Cardiac muscle cell (in vitro differentiated cells and primary cell): ENCODE results near the gene EMILIN2. TPM values are rescaled to one million over a fixed set of nuclear protein-coding genes. Genes with fewer than 3 reads are reported as not detected.
A peak's percentile ranks its signal among the peaks of the same experiment; 100 is the strongest.

Experiments
- DNase-seq, 2 donors: peaks; one replicate each; pipeline versions ENCODE4 v3.0.0 to v3.0.0-alpha.2; 2010 to 2017; ENCODE audit warnings: low read depth in 1 of 2, low spot score in 1 of 2
- H3K27ac ChIP-seq: fragments of 200-600 bp; sonication (generic); 2 replicates; pipeline ENCODE4 v1.5.1; 2016
- H3K27me3 ChIP-seq: fragments of 200-600 bp; sonication (generic); 2 replicates; pipeline ENCODE4 v1.6.0; 2016; ENCODE audit warnings: control low read depth
- H3K36me3 ChIP-seq: fragments of 200-600 bp; sonication (generic); 2 replicates; pipeline ENCODE4 v1.5.1; 2016; ENCODE audit warnings: control low read depth
- H3K4me1 ChIP-seq: fragments of 200-600 bp; sonication (generic); 2 replicates; pipeline ENCODE4 v1.8.1; 2017; ENCODE audit warnings: low read depth, mild to moderate bottlenecking, mixed run types
- H3K4me3 ChIP-seq: fragments of 200-600 bp; sonication (generic); 2 replicates; pipeline ENCODE4 v1.5.1; 2016; ENCODE audit warnings: mild to moderate bottlenecking
- H3K9me3 ChIP-seq: fragments of 200-600 bp; sonication (generic); 2 replicates; pipeline ENCODE4 v1.5.1; 2017; ENCODE audit warnings: low read depth, mild to moderate bottlenecking, control low read depth
- polyA plus RNA-seq: library from polyadenylated mRNA; unstranded; fragments of >200 nt; fragmentation: Nextera tagmentation; extraction: Ambion mirVana; gene quantifications from 2 replicates; pipeline ENCODE4 v1.2.1, GENCODE V29; 2016
- total RNA-seq: library from RNA; depleted of rRNA; stranded (reverse); fragments of >200 nt; gene quantifications from 2 replicates; pipeline ENCODE4 v1.2.3, GENCODE V29; 2016
- TF ChIP-seq, protein P1 (sequence below): IDR thresholded peaks from 2 replicates; pipeline ENCODE4 v1.5.1; 2012; ENCODE audit warnings: low read depth, mild to moderate bottlenecking, low read length

Gene EMILIN2
- total and polyA plus RNA-seq, 2 experiments from 2014 or later = 96.8 to 134 TPM

DNA sequence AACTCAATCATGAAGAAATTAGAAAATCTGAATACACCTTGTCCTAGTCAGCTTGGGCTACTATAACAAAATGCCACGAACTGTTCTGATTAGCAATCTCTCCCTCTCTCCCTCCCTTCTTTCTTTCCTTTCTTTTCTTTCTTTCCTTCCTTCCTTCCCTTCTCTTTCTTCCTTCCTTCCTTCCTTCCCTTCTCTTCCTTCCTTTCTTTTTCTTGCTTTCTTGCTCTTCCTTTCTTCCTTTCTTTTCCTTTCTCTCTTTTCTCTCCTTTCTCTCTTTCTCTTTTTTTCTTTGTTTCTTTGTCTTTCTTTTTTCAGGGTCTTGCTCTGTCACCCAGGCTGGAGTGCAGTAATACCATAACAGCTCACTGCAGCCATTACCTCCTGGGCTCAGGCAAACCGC lies 23.6 kb upstream of the EMILIN2 start:
- H3K4me1 ChIP-seq = peaks cover 6% of the 10 kb centered on the region
- DNase-seq = no peak
- no peaks in the 10 kb centered on the region for H3K36me3 ChIP-seq
- H3K27me3 ChIP-seq = no peaks in the 10 kb centered on the region
- H3K9me3 ChIP-seq = no peaks in the 10 kb centered on the region
- no peak overlapping the region for H3K27ac ChIP-seq
- H3K4me3 ChIP-seq = no peak overlapping the region
- TF ChIP-seq, protein P1, sequence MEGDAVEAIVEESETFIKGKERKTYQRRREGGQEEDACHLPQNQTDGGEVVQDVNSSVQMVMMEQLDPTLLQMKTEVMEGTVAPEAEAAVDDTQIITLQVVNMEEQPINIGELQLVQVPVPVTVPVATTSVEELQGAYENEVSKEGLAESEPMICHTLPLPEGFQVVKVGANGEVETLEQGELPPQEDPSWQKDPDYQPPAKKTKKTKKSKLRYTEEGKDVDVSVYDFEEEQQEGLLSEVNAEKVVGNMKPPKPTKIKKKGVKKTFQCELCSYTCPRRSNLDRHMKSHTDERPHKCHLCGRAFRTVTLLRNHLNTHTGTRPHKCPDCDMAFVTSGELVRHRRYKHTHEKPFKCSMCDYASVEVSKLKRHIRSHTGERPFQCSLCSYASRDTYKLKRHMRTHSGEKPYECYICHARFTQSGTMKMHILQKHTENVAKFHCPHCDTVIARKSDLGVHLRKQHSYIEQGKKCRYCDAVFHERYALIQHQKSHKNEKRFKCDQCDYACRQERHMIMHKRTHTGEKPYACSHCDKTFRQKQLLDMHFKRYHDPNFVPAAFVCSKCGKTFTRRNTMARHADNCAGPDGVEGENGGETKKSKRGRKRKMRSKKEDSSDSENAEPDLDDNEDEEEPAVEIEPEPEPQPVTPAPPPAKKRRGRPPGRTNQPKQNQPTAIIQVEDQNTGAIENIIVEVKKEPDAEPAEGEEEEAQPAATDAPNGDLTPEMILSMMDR = no peak

DNA sequence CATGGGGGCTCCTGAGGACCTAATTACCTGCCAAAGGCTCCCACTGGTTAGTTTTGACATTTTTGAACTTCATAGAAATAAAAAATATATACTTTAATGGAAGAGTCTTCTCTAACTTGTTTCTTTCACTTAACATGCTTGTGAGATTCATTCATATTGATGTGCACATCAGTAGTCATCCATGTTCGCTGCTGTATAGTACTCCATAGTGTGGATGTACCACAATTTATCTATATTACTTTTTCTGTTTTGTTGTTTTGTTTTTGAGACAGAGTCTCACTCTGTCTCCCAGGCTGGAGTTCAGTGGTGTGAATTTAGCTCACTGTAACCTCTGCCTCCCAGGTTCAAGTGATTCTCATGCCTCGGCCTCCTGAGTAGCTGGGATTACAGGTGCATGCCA lies 22.8 kb upstream of the EMILIN2 start:
- TF ChIP-seq, protein P1 = no peak
- no peaks in the 10 kb centered on the region for H3K36me3 ChIP-seq
- H3K27ac ChIP-seq = no peak overlapping the region
- no peaks in the 10 kb centered on the region for H3K9me3 ChIP-seq
- H3K4me3 ChIP-seq = no peak overlapping the region
- DNase-seq = no peak
- peaks cover 6% of the 10 kb centered on the region for H3K4me1 ChIP-seq
- no peaks in the 10 kb centered on the region for H3K27me3 ChIP-seq

DNA sequence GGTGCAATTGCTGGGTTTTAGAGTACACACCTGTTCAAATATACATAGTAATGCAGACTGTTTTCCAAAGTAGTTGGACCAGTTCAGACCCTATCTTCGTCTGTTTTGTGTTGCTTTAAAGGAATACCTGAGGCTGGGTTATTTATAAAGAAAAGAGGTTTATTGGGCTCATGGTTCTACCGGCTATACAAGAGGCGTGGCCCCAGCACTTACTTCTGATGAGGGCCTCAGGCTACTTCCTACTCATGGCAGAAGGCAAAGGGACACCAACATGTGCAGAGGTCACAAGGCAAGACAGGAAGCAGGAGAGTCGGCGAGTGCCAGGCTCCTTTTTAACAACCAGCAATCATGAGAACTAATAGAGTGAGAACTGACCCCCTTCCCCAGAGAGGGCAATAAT lies 21.9 kb upstream of the EMILIN2 start:
- TF ChIP-seq, protein P1 = no peak
- H3K36me3 ChIP-seq = no peaks in the 10 kb centered on the region
- DNase-seq = no peak
- H3K27ac ChIP-seq = no peak overlapping the region
- no peaks in the 10 kb centered on the region for H3K27me3 ChIP-seq
- H3K4me3 ChIP-seq = no peak overlapping the region
- H3K9me3 ChIP-seq = no peaks in the 10 kb centered on the region
- peaks cover 6% of the 10 kb centered on the region for H3K4me1 ChIP-seq

DNA sequence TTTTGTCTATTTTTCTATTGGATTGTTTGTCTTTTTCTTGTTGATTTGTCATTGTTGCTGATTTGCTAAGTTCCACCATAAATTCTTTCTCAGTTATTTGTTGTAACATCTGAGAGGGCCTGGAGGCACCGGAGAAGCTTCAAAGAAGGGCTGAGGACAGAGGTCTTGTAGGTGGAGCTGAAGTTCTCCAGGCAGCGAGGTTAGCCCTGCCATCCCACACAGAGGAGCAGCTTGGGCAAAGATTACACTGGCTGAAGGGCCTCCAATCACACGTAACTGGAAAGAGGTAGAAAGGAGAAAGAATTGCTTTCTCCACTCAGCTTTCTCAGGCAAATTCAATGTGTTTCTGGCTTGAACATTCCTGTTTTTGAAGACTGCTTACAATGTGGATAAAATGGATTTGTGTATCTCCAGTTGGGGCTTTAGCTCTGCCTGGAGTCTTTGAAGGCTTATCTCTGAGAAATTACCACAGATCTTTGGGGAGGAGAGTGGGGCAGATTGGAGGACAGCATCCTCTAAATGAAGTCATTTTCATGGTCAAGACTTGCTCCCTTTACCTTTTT lies 21.1 kb upstream of the EMILIN2 start:
- Histone ChIP-seq H3K27ac (peak overlapping the region; percentile 47), H3K4me3 (no peak overlapping the region), H3K36me3 (no peaks in the 10 kb centered on the region), H3K9me3 (no peaks in the 10 kb centered on the region), H3K4me1 (peaks cover 6% of the 10 kb centered on the region), H3K27me3 (no peaks in the 10 kb centered on the region)
- TF ChIP-seq, protein P1 = no peak
- no peak for DNase-seq

GRCh38 chr18:2826581-2826980 lies 20.2 kb upstream of the EMILIN2 start:
- H3K9me3 ChIP-seq = no peaks in the 10 kb centered on the region
- no peak overlapping the region for H3K4me3 ChIP-seq
- peak overlapping the region; percentile 60 for H3K27ac ChIP-seq
- peaks cover 6% of the 10 kb centered on the region for H3K4me1 ChIP-seq
- TF ChIP-seq, protein P1 = no peak
- peak; percentile 13 to 81 for DNase-seq
- H3K27me3 ChIP-seq = no peaks in the 10 kb centered on the region
- H3K36me3 ChIP-seq = no peaks in the 10 kb centered on the region
